Panc1 (cell line): ENCODE results near the gene KIF26A. TPM values are rescaled to one million over a fixed set of nuclear protein-coding genes. Genes with fewer than 3 reads are reported as not detected.

Source experiments
- ATAC-seq: fragments of 200-7000 bp; cut with Tn5 transposase; 2 replicates; pipeline ENCODE4 v1.9.1; 2020; ENCODE audit warnings: mild to moderate bottlenecking, moderate library complexity
- BruUV-seq: library from RNA; stranded (reverse); fragments of 400-500 nt; replicated peaks from 2 replicates; lab custom pipeline; 2021; lab: Mats Ljungman, UMichigan
- CTCF ChIA-PET: fragments of 300-600 bp; sonication (Branson Sonifier 250); formaldehyde crosslinking; loops from one replicate; lab custom pipeline; 2022; ENCODE audit warnings: antibody characterized with exemption; lab: Charles Lee
- POLR2A ChIA-PET: fragments of 300-600 bp; sonication (Branson Sonifier 250); formaldehyde crosslinking; loops from one replicate; lab custom pipeline; 2022; ENCODE audit warnings: antibody characterized with exemption; lab: Charles Lee
- DNase-seq: peaks from one replicate; pipeline ENCODE4 v3.0.0-alpha.2; 2010; ENCODE audit warnings: low read depth, low spot score
- H3K27ac ChIP-seq: 2 replicates; pipeline ENCODE4 v1.5.1; 2011; ENCODE audit warnings: mild to moderate bottlenecking, low read length, inconsistent platforms
- H3K27me3 ChIP-seq: fragments of 200-500 bp; sonication (Bioruptor generic); 2 replicates; pipeline ENCODE4 v1.6.0; 2014; ENCODE audit warnings: low read length, inconsistent platforms; ENCODE audit not compliant: control insufficient read depth, insufficient read depth
- H3K36me3 ChIP-seq: fragments of 200-500 bp; sonication (Bioruptor generic); 2 replicates; pipeline ENCODE4 v1.5.1; 2014; ENCODE audit warnings: inconsistent platforms, mild to moderate bottlenecking, low read length, moderate library complexity; ENCODE audit not compliant: control insufficient read depth, insufficient read depth
- H3K4me1 ChIP-seq: 2 replicates; pipeline ENCODE4 v1.5.1; 2011; ENCODE audit warnings: inconsistent platforms, mild to moderate bottlenecking, low read length, moderate library complexity; ENCODE audit not compliant: control insufficient read depth, insufficient read depth
- H3K4me3 ChIP-seq, 2 experiments: 2 replicates each; pipeline ENCODE4 v1.5.1; 2011 to 2012; ENCODE audit warnings: low read depth in 2 of 2, low read length in 2 of 2, mild to moderate bottlenecking in 2 of 2, inconsistent platforms in 1 of 2, moderate library complexity in 1 of 2
- H3K9me3 ChIP-seq: fragments of 200-500 bp; sonication (Bioruptor generic); 2 replicates; pipeline ENCODE4 v1.5.1; 2014; ENCODE audit warnings: low read depth, mild to moderate bottlenecking, inconsistent platforms, low read length, moderate library complexity; ENCODE audit not compliant: control insufficient read depth, insufficient read depth
- CTCF ChIP-seq: fragments of 450-650 bp; IDR thresholded peaks from 2 replicates; pipeline ENCODE4 v1.5.1; 2017; ENCODE audit warnings: mild to moderate bottlenecking
- POLR2AphosphoS5 ChIP-seq: IDR thresholded peaks from 2 replicates; pipeline ENCODE4 v1.6.1; 2012; ENCODE audit warnings: mild to moderate bottlenecking, low read depth, low read length, moderate library complexity
- REST ChIP-seq, 2 experiments: IDR thresholded peaks; 2 replicates each; pipeline ENCODE4 v1.6.1; 2011 to 2012; ENCODE audit warnings: low read depth in 2 of 2, control low read depth in 1 of 2, low read length in 1 of 2, mild to moderate bottlenecking in 1 of 2, moderate library complexity in 1 of 2; ENCODE audit not compliant: insufficient read depth in 1 of 2
- SIN3A ChIP-seq: IDR thresholded peaks from 2 replicates; pipeline ENCODE4 v1.6.1; 2012; ENCODE audit warnings: low read depth, mild to moderate bottlenecking, low read length, moderate library complexity, borderline replicate concordance; ENCODE audit not compliant: insufficient read depth
- TCF7L2 ChIP-seq: IDR thresholded peaks from 2 replicates; pipeline ENCODE4 v1.6.1; 2011; ENCODE audit warnings: mild to moderate bottlenecking, low read depth, low read length, inconsistent platforms
- in situ Hi-C: cut with HindIII; loops from 2 replicates; pipeline ENCODE4 v1.10.0; 2016; ENCODE audit warnings: low sequenced_read_pairs, low pct_unique_long_range_greater_than_20kb
- intact Hi-C: fragments of 100-400 bp; cut with micrococcal nuclease; formaldehyde crosslinking; loops from one replicate; pipeline ENCODE4 v1.10.0; 2022; ENCODE audit not compliant: unreplicated experiment
- total RNA-seq: library from RNA; stranded (reverse); gene quantifications from one replicate; pipeline ENCODE4 v1.2.1, GENCODE V29; 2021; ENCODE audit not compliant: unreplicated experiment

The KIF26A gene
- total RNA-seq, 1 experiment from 2014 or later: 4.4 TPM

- ChIA-PET POLR2A (no interaction called here), CTCF (no interaction called here)
- no peak overlapping the region for H3K27ac ChIP-seq
- no peaks in the 10 kb centered on the region for H3K27me3 ChIP-seq
- no peak for TF ChIP-seq CTCF
- no peak for TF ChIP-seq TCF7L2
- TF ChIP-seq POLR2AphosphoS5: no peak
- no peak for TF ChIP-seq REST (IDR thresholded peaks at IDR 0.05; ENCODE audit: insufficient read depth in 1 of 2, low read depth in 2 of 2, low read length in 1 of 2)
- no peak for TF ChIP-seq SIN3A
- H3K4me3 ChIP-seq: no peak overlapping the region
- H3K9me3 ChIP-seq: no peaks in the 10 kb centered on the region
- intact Hi-C loops: no loop called here
- in situ Hi-C loops: no loop called here
- DNase-seq (no peak), ATAC-seq (no peak)
- BruUV-seq: no TSS peak
- H3K4me1 ChIP-seq: peaks cover 5% of the 10 kb centered on the region
- H3K36me3 ChIP-seq: no peaks in the 10 kb centered on the region
These were observed 9.1 kb downstream of the KIF26A start for GRCh38 chr14:104147346-104148125.

GRCh38 chr14:104148433-104149277 lies 10.3 kb downstream of the KIF26A start:
- Histone ChIP-seq H3K27me3 (no peaks in the 10 kb centered on the region), H3K36me3 (no peaks in the 10 kb centered on the region), H3K9me3 (no peaks in the 10 kb centered on the region), H3K4me3 (no peak overlapping the region), H3K4me1 (peaks cover 5% of the 10 kb centered on the region), H3K27ac (no peak overlapping the region)
- DNase-seq (no peak), ATAC-seq (no peak)
- CTCF ChIA-PET: no interaction called here
- POLR2A ChIA-PET: no interaction called here
- TF ChIP-seq CTCF (no peak), POLR2AphosphoS5 (no peak), SIN3A (no peak), REST (IDR thresholded peaks at IDR 0.05; ENCODE audit: insufficient read depth in 1 of 2, low read depth in 2 of 2, low read length in 1 of 2) (no peak), TCF7L2 (no peak)
- intact Hi-C loops: no loop called here
- BruUV-seq: no TSS peak
- in situ Hi-C loops: no loop called here
